Globus pallidus (tissue), 1 donor: ENCODE measurements around the gene DNAI2.
"Not testable (repeated sequence)": the region's sequence is repeated elsewhere in the genome, so short reads cannot be mapped to it uniquely, and the experiment has no call there.

ENCODE experiments used
- DNase-seq: peaks from one replicate; pipeline ENCODE4 v3.0.0-alpha.2; 2015; ENCODE audit warnings: low spot score

DNAI2 gene

DNA sequence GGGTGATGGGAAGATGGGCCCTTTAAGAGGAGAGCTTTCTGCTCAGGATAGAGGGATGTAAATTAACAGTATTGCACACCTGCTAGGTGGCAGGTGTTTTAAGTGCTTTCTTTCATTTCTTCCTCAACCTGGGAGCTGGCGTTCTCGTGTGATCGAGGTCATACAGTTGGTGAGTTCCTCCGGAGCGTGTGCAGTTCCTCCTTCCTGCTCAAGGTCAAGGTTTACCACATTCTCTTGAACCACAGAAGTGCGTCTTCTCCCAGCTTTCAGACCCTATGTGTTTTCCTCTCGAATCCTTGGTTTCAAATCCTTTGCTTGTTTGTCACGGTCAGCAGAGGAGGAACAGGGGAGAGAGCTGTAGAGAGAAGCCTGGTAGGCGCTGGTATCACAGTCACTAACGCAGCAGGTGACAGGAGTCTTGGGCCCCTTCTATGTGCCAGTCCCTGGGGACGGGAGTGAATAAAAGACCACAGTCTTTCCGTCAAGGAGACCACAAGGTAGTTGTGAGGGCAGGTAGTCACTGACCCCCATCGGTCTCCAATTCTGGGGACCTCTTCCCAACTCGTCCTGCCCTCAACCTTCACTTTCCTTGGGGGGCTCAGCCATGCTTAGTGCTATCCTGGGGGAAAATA is 791 bp downstream of the DNAI2 start:
- no peak for DNase-seq

DNA sequence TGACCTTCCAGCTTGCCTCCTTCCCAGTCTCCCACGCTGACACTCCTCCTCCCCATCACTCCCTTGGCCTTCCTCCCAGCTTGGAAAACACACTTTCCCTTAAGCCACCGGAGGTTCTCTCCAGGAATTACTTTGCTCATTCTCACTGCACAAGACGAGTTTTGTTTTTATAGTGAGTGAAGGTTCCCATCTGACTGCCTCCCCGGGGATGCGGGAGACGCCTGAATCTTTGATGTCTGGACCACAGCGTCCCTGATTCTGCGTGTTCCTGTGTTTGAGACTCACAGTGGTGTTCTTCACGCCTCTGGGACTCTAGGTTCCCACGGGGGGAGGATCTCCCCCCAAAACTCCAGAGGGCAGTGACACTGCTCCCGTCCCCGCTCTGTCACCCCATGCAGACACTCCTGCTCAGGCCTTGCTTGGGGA is 2.0 kb downstream of the DNAI2 start:
- peak; percentile 71 for DNase-seq

DNA sequence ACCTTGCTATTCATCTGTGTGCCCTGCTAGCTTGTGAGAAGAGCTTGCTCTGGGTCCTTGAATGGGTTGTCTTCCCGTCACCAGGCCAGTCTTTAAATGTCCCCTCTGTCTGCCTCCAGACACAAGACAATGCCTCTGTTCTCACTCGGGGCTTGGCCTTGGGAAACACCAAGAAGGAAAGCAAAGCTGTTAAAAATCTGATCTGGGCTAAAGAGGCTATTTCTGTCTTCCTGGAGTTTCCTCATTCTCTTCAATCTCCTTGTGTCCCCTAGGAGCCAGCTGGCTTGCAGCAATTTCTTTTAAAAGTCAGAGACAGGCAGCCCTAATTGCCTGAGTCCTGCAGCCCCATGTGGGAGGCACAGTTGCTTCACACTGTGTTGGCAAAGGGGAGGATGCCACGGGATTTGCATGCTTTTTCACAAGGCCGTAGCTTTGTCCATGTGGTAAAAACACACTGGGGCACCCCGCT is 2.5 kb downstream of the DNAI2 start:
- peak; percentile 85 for DNase-seq

DNA sequence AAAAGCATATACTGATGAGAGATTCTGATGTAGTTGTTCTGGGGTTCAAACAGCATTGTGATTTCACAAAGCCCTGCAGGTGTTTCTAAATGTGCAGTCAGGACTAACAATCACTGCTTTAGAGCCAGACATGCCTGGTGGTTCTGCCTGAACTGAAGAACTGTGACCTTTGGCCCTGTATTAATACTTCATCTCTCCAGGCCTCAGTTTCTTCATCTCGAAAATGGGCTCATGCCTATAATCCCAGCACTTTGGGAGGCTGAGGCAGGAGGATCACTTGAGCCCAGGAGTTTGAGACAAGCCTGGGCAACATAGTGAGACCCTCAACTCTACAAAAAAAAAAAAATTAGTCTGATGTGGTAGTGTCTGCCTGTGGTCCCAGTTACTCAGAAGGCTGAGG is 3.9 kb downstream of the DNAI2 start:
- DNase-seq: no peak

DNA sequence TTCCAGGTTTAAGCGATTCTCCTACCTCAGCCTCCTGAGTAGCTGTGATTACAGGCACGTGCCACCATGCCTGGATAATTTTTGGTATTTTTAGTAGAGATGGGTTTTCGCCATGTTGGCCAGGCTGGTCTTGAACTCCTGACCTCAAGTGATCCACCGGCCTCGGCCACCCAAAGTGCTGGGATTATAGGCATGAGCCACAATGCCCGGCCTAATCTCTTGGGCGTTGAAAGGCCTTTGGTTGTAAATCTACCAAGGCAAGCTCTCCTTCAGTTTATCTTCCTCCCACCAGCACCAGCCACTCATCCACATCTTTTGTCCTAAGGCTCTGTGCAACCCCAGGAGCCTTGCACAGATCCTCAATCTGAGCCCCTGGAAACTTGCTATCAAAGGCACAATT is 5.6 kb downstream of the DNAI2 start:
- DNase-seq: not testable (repeated sequence)

DNA sequence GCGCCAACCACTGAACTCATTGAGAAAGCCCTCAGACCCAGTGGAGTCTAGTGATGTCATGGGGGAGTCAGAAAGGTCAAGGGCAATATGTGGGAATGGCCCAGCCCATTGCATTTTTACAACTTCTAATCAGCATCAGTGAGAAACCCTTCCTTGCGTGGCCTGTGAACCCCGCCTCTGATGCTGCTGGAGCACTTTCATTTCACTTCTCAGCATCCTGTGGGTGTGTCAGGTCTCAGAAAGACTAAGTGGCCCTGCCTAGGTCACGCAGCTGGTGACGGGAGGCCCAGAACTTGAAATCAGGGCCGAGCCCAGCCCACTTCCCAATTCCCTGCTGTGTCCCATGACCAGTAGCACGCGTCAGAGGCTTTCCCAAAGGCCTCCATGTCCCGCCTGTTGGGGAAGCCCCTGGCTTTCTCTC is 6.1 kb downstream of the DNAI2 start:
- no peak for DNase-seq

DNA sequence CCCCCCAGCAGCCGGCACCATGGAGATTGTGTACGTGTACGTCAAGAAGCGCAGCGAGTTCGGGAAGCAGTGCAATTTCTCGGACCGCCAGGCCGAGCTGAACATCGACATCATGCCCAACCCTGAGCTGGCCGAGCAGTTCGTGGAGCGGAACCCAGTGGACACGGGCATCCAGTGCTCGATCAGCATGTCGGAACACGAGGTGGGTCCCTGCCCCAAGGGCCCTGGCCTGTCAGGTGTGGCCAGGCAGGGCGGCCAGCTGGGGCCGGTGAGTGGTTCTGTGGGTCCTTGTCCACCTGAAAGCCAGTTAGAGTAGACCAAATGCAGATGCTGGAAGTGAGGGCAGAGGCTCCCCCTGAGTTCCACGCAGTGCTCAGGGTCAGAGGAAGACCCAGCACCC is 7.8 kb downstream of the DNAI2 start:
- DNase-seq: no peak

DNA sequence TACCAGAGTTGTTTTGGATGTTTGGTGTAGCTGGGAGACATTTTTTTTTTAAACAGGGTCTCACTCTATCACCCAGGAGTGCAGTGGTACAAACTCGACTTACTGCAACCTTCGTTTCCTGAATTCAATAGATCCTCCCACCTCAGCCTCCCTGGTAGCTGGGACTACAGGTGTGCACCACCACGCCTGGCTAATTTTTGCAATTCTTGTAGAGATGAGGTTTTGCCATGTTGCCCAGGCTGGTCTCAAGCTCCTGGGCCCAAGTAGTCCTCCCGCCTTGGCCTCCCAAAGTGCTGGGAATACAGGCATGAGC is 8.2 kb downstream of the DNAI2 start:
- not testable (repeated sequence) for DNase-seq

DNA sequence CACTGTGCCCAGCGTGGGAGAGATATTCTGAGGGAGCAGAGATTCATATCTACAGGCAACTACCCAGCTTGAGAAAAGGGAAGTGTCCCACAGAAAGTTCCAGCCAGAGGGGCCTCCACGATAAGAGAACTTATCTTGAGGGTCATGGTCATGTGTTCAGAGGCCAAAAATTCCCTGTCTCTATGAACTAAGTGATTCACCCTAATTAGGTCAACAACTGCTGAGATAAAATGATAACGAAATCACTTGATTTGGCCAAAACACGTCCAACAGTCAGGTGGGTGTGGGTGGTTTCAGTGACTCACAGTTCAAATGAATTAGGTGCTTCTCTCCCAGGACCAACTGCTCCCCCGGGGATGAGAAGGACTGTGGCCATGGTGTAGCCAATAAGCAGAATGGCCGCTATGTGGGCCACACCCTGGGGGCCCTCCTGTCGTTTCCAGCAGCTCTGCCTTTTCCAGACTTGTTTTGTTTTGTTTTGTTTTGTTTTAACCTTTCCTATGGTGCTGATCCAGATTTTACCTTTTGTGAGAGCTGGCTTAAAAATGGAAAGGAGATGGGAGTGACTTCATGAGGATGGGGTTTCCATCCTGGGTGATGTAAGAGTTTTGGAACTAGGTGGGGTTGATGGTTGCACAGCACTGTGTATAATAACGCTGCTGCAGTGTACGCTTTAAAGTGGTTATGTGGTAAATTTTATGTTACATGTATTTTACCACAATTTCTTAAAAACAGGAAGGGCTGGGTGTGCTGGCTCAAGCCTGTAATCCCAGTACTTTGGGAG is 8.7 kb downstream of the DNAI2 start:
- DNase-seq: no peak

DNA sequence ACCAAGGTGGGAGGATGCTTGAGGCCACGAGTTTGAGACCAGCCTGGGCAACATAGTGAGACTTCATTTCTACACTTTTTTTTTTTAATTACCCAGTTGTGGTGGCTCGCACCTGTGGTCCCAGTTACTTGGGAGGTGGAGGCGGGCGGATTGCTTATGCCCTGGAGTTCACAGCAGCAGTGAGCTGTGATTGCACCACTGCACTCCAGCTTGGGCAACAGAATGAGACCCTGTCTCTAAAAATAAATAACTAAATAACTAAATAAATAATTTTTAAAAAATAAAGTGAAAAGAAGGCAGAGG is 9.3 kb downstream of the DNAI2 start:
- no peak for DNase-seq

DNA sequence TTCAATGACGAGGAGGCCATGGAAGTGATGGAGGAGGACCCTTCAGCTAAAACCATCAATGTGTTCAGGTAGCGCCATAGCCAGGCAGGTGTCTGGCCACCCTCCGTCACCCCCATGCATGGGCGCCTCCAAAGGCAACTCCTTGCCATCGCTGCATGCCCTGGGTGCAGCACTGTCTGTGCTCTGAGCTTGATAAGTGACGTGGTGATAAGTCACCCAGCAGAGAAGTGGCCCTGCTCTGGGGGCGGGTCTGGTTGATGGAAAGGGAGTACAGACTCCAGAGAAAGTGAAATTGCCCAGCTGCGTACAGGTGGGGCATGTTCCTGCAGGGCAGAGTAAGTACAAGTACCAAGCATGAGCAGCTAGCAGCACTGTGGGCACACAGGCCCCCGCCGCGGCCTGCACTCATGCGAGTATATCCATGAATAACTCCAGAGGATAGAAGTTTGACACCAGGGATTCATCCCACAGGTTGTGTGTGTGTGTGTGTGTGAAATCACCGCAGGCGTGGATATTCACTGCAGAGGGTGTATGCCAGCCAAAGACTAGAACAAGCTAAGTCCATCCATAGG is 13.1 kb downstream of the DNAI2 start:
- no peak for DNase-seq

DNA sequence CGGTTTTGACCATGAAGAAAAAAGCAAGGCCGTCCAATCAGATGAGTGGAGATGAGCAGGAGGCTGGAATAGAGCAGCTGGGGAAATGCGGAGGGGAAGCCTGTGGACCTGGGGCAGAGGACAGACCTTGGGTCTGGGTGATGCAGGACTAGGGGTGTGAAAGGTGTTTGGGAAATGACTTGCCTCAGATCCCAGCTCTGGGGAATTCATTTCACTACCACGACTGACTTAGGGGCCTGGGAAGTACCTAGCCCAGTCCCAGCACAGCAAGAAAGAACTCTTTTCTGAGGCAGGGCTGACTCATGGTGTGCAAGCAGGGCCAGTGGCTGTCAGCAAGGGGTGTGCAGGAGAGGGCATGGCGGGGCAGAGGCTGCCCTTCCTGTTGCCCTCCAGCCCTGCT is 14.8 kb downstream of the DNAI2 start:
- DNase-seq: no peak

DNA sequence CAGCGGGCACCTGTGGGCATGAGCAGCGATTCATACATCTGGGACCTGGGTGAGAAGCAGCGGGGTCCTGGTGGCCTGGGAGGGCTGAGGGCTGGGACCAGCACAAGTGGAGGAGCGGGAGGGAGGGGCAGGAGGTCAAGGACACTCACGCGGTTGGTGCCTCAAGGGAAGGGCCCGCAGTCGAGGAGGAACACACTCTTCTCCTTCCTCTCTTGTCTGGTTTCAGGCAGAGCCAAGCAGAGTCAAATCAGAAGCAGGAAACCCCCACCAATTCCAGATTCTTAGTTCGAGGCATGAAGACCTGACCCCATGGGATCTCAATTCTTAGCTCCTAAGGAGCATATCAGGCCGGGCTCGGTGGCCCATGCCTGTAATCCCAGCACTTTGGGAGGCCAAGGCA is 15.7 kb downstream of the DNAI2 start:
- DNase-seq: no peak

DNA sequence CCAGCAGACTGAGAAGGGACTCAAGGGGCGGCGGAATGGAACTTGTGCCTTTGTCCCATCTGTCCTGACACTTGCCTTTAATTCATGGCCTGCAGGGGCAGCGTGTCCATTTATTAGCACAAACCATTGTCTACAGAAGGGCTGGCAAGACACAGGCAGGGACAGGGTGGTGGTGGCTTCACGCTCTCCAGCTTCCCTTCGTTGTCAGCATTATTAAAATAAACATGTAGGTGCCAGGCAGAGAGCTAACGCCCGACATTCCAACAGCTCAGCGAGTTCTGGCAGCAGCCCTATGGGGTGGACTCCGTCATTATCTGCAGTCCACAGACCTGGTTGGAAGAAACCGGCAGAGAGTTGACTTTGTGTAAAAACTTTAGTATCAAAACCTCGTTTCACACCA is 16.3 kb downstream of the DNAI2 start:
- no peak for DNase-seq

DNA sequence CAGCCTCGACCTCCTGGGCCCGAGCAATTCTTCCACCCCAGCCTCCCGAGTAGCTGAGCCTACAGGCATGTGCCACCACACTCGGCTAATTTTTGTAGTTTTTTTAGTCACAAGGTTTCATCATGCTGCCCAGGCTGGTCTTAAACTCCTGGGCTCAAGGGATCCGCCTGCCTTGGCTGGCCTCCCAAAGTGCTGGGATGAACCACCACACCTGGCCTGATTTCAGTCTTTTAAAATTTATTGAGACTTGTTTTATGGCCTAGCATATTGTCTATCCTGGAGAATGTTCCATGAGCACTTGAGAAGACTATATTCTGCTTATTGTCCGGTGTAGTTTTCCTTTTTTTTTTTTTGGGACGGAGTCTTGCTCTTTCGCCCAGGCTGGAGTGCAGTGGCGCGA is 18.5 kb downstream of the DNAI2 start:
- DNase-seq: no peak

DNA sequence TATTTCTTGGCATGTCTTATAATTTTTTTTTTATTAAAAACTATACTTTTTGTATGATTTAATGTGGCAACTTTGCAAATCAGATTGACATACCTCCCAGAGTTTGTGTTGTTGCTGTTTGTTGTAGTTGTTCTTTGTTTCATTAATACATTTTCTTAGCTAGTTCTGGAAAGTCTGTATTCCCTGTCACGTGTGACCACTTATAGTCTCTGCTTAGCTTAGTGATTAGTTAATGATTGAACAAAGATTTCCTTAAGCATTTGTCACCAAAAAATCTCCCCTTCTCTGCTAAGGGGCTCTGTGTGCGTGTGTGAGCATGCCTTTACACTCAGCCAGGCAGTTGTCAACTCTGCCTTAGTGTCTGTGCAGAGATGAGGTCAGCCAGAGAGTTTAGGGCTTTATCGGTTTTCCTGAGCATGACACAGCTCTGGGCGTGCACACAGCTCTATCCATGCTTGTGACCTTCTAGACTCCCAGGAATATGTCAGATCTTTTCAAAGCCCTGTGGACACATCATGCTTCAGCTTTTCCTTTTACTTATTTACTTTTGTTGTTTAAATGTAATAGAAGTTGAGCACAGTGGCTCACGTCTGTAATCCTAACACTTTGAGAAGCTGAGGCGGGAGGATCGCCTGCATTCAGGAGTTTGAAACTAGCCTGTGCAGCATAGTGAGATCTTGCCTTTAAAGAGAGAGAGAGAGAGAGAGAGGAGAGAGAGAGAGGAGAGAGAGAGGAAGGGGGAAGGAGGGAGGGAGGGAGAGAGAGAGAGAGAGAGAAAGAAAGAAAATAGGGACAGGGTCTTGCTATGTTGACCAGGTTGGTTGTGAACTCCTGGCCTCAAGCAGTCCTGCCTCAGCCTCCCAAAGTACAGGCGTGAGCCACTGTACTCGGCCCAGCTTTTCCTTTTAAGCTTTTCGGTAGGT is 21.9 kb downstream of the DNAI2 start:
- no peak for DNase-seq

DNA sequence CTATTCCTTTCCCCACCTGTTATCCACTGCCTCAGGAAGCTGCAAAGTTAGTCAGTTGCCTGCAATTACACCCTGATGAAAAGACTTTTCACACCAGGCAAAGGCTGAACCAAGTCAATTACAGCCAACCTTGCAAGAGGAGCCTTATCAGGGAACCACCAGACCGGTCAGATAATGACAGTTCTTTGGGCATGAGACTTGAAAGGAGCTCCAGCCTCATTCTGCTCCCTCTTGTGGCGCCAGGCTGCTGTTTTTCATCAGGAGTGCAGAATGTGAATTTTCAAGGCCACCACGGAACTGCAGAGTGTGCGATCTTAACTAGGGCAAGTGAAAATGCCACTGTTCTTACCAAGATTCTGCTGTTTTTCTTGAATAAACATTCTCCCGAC is 22.5 kb downstream of the DNAI2 start:
- peak; percentile 91 for DNase-seq

DNA sequence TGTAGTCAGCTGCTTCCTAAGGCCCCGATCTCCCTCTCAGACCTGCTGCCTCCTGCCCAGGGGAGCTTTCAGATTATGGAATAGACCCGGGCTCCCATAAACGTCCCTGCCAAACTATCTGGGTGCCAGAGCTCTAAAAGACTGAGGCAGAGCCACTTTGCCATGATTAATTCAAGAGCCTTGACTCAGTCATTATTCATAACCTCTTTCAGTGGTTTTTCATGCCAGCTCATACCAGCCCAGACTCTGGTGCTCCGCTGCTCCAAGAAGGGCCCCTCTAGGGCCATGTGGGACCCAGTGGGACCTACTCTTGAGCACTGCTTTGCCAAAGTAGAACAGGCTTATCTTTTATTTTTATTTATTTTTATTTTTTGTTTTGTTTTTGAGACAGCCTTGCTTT is 23.9 kb downstream of the DNAI2 start:
- DNase-seq: no peak

DNA sequence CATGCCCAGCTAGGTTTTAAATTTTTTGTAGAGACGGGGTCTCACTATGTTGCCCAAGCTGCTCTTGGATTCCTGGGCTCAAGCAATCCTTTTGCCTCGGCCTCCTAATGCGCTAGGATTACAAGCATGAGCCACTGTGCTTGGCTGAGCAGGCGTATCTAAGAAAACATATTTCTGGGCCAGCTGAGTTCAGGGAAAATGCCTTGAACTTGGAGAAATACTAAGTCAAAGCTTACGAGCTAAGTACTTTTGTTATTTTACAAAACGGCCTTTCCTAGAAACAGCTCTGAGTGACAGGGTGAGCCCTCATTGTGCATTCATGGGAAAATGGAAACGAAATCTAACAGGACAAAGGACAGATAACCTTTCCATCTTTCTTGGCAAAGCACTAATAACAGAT is 24.7 kb downstream of the DNAI2 start:
- no peak for DNase-seq

DNA sequence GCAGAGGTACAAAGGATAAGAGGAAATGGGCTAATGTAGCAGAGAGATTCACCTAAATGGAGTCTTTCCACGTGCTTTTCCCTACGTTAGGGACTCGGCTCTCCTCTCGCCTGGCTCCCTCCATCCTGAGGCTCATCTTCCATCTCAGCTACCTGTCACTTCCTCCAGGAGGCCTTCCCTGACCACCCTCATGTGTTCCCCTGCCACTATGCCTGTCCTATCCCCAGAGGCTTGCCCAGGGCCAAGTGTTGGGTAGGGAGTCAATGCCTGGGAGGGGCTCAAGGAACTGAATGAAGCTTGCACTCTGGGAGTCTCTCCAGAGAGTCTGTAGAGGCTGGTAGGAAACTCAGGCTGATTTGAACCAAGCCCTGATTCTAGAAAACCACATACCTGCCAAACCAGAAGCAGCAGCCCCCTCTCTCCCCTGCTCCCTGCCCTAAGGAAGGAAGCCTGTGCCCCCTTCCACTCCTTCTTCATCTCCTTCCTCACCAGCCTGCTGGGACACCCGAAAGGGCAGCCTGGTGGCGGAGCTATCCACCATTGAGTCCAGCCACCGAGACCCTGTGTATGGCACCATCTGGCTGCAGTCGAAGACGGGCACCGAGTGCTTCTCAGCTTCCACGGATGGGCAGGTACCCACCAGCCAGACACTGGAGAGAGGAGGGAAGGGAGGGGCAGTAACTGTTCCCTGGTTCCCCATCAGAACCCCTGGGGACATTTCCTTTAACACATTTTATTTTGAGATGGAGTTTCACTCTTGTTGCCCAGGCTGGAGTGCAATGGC is 25.4 kb downstream of the DNAI2 start:
- DNase-seq: no peak

DNA sequence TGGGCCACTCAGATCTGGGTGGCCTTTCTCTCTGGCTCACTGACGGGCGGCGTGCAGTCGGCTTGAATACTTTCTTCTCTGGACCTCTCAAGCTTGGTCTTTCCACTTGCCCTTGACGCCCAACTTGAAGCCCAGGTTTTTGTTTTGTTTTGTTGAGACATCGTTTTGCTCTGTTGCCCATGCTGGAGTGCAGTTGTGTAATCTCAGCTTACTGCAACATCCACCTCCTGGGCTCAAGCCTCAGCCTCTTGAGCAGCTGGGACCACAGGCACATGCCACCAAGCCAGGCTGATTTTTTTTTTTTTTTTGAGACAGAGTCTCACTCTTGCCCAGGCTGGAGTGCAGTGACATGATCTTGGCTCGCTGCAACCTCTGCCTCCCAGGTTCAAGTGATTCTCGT is 29.3 kb downstream of the DNAI2 start:
- no peak for DNase-seq

DNA sequence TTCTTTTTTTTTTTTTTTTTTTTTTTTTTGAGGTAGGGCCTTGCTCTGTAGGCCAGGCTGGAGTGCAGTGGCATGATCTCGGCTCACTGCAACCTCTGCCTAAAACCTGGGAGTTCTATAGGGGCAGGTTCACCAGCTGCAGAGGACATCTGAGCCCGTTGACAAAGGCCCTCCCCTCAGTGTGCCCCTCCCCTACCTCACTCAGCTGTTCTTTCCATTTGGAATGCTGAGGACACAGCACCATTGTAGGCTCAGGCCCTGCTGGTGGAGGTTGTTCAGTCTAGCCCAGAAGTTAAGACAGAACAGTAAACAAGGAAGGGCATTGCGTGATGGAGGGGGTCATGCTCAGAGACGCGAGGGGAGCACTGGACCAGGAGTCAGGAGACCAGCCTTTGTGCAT is 30.1 kb downstream of the DNAI2 start:
- no peak for DNase-seq
